HG03025 (cell line): Measurements from ENCODE around the gene ZSCAN23.

ENCODE experiments used
- ATAC-seq: cut with Tn5 transposase; IDR thresholded peaks from one replicate; pipeline ENCODE4 v1.9.1; 2021; ENCODE audit warnings: mild to moderate bottlenecking, moderate library complexity; ENCODE audit not compliant: unreplicated experiment, low FRiP score

The ZSCAN23 gene

DNA sequence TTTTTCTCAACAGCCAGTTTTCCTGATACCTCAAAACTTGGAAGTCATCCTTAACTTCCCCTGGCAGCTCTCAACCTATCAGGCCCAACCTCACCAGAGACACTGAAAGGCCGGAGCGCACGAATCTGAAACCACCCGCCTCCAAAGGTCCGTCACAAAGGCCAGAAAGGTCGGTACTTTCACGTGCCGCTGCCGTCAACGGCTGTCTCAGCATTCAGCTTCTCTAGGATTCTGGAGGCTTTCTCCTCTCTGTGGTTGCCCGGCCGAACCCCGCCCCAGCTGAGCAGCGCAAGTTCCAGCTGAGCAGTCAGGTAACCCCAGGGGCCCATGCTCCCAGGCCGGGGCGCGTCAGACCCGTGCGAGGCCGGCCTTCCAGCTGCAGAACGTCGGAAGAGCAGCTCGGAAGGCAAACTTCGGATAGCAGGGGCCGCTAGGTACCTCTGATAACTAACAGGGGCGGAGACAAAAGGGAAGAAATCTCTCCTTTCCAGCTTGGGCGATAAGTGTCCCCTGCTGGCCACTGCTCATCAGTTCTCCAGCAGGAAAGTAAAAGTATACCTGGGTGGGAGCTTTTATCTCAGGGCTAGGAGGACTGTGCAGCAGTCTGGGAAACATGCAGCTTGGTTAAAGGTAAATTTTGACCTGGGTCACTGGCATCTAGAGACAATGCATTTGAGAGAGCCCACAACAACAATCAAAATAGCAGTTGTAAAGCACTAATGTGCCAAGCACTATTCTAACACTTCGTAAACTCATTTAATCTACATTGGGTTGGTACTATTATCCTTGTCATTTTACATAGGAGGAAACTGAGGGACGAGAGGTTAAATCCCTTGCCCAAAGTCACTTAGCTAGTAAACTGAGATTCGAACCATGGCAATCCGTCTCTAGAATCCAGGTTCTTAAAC, 59.8 kb downstream of the ZSCAN23 start:
- peak; percentile 89 for ATAC-seq
